Raji (cell line): ENCODE measurements around the gene SPINDOC.

ENCODE experiments used
- POLR2A ChIP-seq: IDR thresholded peaks from 2 replicates; pipeline ENCODE4 v1.6.1; 2011; ENCODE audit warnings: low read depth, low read length, control low read depth; ENCODE audit not compliant: insufficient read depth

Gene SPINDOC

GRCh38 chr11:63854696-63855095 is 41.4 kb downstream of the SPINDOC start:
- TF ChIP-seq POLR2A, result no peak

GRCh38 chr11:63855975-63856374 is 42.7 kb downstream of the SPINDOC start:
- TF ChIP-seq POLR2A, result no peak

- TF ChIP-seq POLR2A, result no peak
These were observed 45.6 kb downstream of the SPINDOC start for GRCh38 chr11:63858628-63859550.

- TF ChIP-seq POLR2A, result no peak
These were observed 49.7 kb downstream of the SPINDOC start for GRCh38 chr11:63862923-63863322.

GRCh38 chr11:63866211-63866610 is 53.0 kb downstream of the SPINDOC start:
- TF ChIP-seq POLR2A, result no peak

- no peak for TF ChIP-seq POLR2A
These were observed 54.3 kb downstream of the SPINDOC start for GRCh38 chr11:63867511-63867910.

- TF ChIP-seq POLR2A, result no peak
These were observed 55.3 kb downstream of the SPINDOC start for GRCh38 chr11:63868399-63869064.

GRCh38 chr11:63869171-63869591 is 55.9 kb downstream of the SPINDOC start:
- no peak for TF ChIP-seq POLR2A

- no peak for TF ChIP-seq POLR2A
These were observed 56.4 kb downstream of the SPINDOC start for GRCh38 chr11:63869683-63870082.

GRCh38 chr11:63870351-63871140 is 57.3 kb downstream of the SPINDOC start:
- TF ChIP-seq POLR2A, result no peak

- no peak for TF ChIP-seq POLR2A
These were observed 58.9 kb downstream of the SPINDOC start for GRCh38 chr11:63871962-63872799.

- no peak for TF ChIP-seq POLR2A
These were observed 59.5 kb downstream of the SPINDOC start for GRCh38 chr11:63872800-63873197.

- no peak for TF ChIP-seq POLR2A
These were observed 60.1 kb downstream of the SPINDOC start for GRCh38 chr11:63873311-63873710.

- TF ChIP-seq POLR2A, result no peak
These were observed 61.3 kb downstream of the SPINDOC start for GRCh38 chr11:63874511-63874910.
